Fibroblast of mammary gland (primary cell): ENCODE measurements around the gene MIOX.
A peak's percentile ranks its signal among the peaks of the same experiment; 100 is the strongest.

Experiments used
- DNase-seq: peaks from one replicate; pipeline ENCODE4 v3.0.0-alpha.2; 2010; ENCODE audit warnings: low read depth
- H3K4me3 ChIP-seq: 2 replicates; pipeline ENCODE4 v1.5.1; 2011; ENCODE audit warnings: low read depth, mild to moderate bottlenecking, low read length, moderate library complexity; ENCODE audit not compliant: control insufficient read depth
- TF ChIP-seq, protein P1 (sequence below): conservative IDR thresholded peaks from 2 replicates; pipeline ENCODE4 v1.5.1; 2011; ENCODE audit warnings: low read depth, low read length, inconsistent platforms; ENCODE audit not compliant: control insufficient read depth, insufficient read depth

The MIOX gene

DNA sequence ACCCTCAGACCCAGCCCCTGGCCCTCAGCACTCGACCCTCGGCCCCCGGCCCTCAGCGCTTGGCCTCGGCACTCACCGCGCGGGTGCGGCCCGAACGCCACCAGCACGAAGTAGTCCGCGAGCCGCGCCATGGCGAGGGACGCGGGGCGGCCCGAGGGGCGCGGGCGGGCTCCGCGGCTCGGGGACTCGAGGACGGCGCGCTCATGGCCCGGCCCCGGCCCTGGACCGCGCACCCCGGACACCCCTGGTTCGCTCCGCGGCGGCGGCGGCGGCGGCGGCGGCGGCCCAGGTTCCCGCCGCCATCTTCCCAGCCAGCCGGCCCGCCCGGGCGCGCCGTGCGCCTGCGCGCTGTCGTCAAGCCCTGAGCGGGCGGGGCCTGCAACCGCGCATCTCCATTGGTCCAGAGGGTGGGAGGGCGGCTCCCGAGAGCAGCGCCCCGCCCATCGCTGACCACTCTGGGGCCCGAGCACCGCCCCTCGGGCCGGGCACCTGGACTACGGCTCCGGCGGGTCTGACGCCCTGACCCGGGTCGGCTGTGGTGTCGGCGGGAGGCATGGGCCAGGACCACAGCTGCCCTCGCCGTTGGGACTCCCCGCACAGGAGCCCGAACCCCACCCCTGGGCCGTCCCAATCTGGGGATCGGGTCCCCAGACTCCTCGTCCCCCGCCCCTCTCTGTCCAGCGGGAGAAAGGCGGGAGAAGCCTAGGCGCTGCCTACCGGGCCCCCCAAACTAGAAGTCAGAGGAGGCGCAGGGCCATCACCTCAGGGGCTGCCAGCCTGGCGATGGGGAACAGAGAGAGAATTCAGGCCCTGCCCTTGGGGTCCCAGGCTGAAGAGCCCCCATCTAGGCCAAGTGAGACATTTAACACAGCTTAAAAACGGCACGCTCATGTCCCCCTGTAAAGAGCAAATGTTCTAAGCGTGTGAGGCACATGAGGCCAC is 11.7 kb upstream of the MIOX start, which contains the start of gene SBF1:
SBF1 (minus strand) TSS at position 326 of the 942 bp plus-strand sequence; CDS start at position 131, 195 bp downstream.
- peak; percentile 80 for DNase-seq
- TF ChIP-seq, protein P1, sequence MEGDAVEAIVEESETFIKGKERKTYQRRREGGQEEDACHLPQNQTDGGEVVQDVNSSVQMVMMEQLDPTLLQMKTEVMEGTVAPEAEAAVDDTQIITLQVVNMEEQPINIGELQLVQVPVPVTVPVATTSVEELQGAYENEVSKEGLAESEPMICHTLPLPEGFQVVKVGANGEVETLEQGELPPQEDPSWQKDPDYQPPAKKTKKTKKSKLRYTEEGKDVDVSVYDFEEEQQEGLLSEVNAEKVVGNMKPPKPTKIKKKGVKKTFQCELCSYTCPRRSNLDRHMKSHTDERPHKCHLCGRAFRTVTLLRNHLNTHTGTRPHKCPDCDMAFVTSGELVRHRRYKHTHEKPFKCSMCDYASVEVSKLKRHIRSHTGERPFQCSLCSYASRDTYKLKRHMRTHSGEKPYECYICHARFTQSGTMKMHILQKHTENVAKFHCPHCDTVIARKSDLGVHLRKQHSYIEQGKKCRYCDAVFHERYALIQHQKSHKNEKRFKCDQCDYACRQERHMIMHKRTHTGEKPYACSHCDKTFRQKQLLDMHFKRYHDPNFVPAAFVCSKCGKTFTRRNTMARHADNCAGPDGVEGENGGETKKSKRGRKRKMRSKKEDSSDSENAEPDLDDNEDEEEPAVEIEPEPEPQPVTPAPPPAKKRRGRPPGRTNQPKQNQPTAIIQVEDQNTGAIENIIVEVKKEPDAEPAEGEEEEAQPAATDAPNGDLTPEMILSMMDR, result no peak
- peak within 1 kb of the TSS; percentile 59 for H3K4me3 ChIP-seq

DNA sequence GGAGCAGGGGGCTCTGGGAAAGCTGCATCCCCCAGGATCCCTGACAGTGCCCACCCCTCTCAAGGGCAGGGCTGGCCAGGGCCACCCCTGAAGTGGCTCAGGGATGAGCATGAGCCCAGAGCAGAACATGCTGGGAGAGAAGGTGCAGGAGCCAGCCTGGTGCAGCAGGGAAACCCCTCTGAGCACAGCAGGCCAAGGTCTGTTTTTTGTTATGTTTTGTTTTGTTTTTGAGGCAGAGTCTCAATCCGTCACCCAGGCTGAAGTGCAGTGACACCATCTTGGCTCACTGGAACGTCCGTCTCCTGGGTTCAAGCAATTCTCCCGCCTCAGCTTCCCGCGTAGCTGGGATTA is 11.0 kb upstream of the MIOX start:
- peak overlapping the region; percentile 50 for H3K4me3 ChIP-seq
- TF ChIP-seq, protein P1, result no peak
- no peak for DNase-seq

DNA sequence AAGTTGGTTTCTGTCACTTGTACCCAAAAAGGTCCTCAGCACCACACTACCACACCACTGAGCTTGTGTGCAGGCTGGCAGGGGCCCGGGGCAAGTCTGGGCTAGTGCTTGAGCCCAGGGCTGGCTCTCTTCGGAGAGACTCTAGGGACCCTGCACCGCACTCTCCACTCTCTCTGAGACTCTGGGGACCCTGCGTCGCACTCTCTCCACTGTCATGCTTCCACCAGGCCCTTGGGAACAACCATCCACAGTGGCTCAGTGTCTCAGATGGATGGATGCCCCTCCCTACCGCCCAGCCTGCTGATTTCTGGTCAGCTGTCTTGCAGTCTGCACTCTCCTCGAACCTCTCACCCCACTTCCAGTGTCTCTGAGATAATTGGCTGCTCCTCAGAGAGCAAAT is 9.8 kb upstream of the MIOX start:
- TF ChIP-seq, protein P1, result no peak
- no peak for DNase-seq
- no peak overlapping the region for H3K4me3 ChIP-seq

DNA sequence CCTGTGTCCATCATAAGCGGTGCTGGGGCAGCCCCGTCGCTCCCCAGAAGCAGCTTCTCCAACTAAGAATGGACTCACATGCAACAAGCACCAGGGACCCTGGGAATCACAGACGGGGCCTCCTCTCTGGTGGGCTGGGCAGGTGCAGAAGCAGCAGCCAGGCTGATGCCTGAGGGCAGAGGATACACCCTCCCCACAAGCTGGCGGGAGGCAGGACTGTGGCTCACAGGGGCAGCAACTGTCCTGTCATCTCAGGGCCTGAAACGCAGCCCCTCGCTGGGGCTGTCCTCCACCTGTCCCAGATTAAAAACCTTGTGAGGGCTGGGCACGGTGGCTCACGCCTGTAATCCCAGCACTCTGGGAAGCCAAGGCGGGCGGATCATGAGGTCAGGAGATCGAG is 8.7 kb upstream of the MIOX start:
- H3K4me3 ChIP-seq, result no peak overlapping the region
- TF ChIP-seq, protein P1, result no peak
- DNase-seq, result no peak

DNA sequence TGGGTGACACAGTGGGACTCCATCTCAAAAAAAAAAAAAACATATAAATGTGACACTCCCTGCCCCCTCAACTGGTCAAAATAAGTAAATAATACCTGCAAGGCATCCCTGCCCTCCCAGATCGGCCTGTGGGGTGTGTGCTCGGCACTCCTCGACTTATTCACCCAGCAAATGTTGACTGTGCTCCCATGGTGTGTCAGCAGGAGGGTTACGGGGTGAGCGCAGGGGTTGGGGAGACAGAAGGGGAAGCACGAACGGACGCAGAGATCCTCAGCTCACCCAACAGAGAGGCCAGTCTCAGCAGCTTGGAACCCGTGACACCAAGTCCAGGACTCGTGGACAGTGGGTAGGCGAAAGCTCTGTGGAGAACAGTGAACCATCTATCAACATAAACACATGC is 6.9 kb upstream of the MIOX start:
- TF ChIP-seq, protein P1, result no peak
- DNase-seq, result no peak
- H3K4me3 ChIP-seq, result no peak overlapping the region

DNA sequence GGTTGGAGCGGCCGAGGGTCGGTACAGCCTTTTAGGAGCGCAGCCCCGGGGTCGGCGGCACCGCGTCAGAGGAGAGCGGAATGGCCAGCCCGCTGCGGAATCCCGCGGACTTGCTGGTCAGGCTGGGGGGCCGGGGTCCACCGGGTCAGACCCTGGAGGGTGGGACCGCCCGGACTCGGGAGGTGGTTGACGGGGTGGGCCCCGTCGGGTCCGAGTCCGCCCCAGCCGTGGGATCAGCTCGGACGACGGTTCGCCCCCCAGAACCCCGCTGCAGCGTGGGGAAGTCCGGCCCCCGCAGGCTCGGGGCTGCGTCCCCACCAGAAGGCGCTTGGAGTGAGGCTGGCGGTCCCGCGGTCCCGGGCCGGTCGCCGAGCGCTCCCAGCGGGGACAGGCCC is 5.6 kb upstream of the MIOX start:
- DNase-seq, result no peak
- no peak overlapping the region for H3K4me3 ChIP-seq
- TF ChIP-seq, protein P1, result no peak
